SK-N-SH (cell line): ENCODE data around the gene ENSA. TPM values are rescaled to one million over a fixed set of nuclear protein-coding genes. Genes with fewer than 3 reads are reported as not detected.

Experiments used
- CTCF ChIA-PET: fragments of 300-600, 350-600 bp; formaldehyde crosslinking; extraction: SDS; loops from one replicate; lab custom pipeline; 2021; lab: Yijun Ruan, JAX
- POLR2A ChIA-PET: fragments of 350-600 bp; sonication (Branson Sonifier 250); formaldehyde crosslinking; extraction: SDS; loops from one replicate; lab custom pipeline; 2020; ENCODE audit warnings: antibody characterized with exemption, inconsistent platforms; lab: Yijun Ruan, JAX
- DNase-seq: peaks from one replicate; pipeline ENCODE4 v3.0.0; 2012
- H2AFZ ChIP-seq: fragments of 200-600 bp; sonication (generic); 2 replicates; pipeline ENCODE4 v1.8.1; 2016; ENCODE audit warnings: antibody characterized with exemption, mild to moderate bottlenecking, low read depth
- H3F3A ChIP-seq: fragments of 200-600 bp; sonication (generic); replicated peaks from 2 replicates; pipeline ENCODE3; 2016; ENCODE audit warnings: antibody characterized with exemption, mild to moderate bottlenecking; ENCODE audit not compliant: insufficient read depth
- H3K27ac ChIP-seq, 2 experiments: fragments of 200-500 bp in 1 of 2; fragments of 200-600 bp in 1 of 2; sonication (Bioruptor generic) in 1 of 2; sonication (generic), shearing (Covaris generic) in 1 of 2; 2 replicates each; pipeline versions ENCODE4 v1.5.1 to v1.6.1; 2014 to 2016; ENCODE audit warnings: low read depth in 2 of 2, inconsistent platforms in 1 of 2, low read length in 1 of 2, mild to moderate bottlenecking in 1 of 2, mixed read lengths in 1 of 2
- H3K27me3 ChIP-seq: fragments of 200-600 bp; sonication (generic), shearing (Covaris generic); 2 replicates; pipeline ENCODE4 v1.6.1; 2016; ENCODE audit warnings: mixed run types; ENCODE audit not compliant: insufficient read depth
- H3K36me3 ChIP-seq, 2 experiments: fragments of 200-500 bp in 1 of 2; fragments of 200-600 bp in 1 of 2; sonication (Bioruptor generic) in 1 of 2; sonication (generic) in 1 of 2; replicated peaks in 1 of 2; 2 replicates each; pipeline versions ENCODE3 to v1.5.1; 2014 to 2016; ENCODE audit warnings: low read length in 1 of 2, mild to moderate bottlenecking in 1 of 2; ENCODE audit not compliant: insufficient read depth in 2 of 2, control insufficient read depth in 1 of 2
- H3K4me1 ChIP-seq, 2 experiments: fragments of 200-500 bp in 1 of 2; fragments of 200-600 bp in 1 of 2; sonication (Bioruptor generic) in 1 of 2; sonication (generic), shearing (Covaris generic) in 1 of 2; 2 replicates each; pipeline versions ENCODE4 v1.5.1 to v1.6.1; 2014 to 2016; ENCODE audit warnings: low read depth in 1 of 2, low read length in 1 of 2, mixed run types in 1 of 2; ENCODE audit not compliant: insufficient read depth in 2 of 2, control insufficient read depth in 1 of 2
- H3K4me2 ChIP-seq: fragments of 200-600 bp; sonication (generic), shearing (Covaris generic); 2 replicates; pipeline ENCODE4 v1.6.1; 2017; ENCODE audit warnings: mixed run types
- H3K4me3 ChIP-seq, 2 experiments: fragments of 200-500 bp in 1 of 2; fragments of 200-600 bp in 1 of 2; sonication (Bioruptor generic) in 1 of 2; sonication (generic), shearing (Covaris generic) in 1 of 2; 2 replicates each; pipeline versions ENCODE4 v1.5.1 to v1.8.1; 2014 to 2016; ENCODE audit warnings: low read depth in 2 of 2, inconsistent platforms in 1 of 2, low read length in 1 of 2, mild to moderate bottlenecking in 1 of 2, mixed read lengths in 1 of 2, moderate library complexity in 1 of 2
- H3K79me2 ChIP-seq: fragments of 200-600 bp; sonication (generic); 2 replicates; pipeline ENCODE4 v1.8.1; 2017; ENCODE audit warnings: mild to moderate bottlenecking; ENCODE audit not compliant: insufficient read depth
- H3K9ac ChIP-seq: fragments of 200-600 bp; sonication (generic); 2 replicates; pipeline ENCODE4 v1.6.1; 2017; ENCODE audit warnings: mixed run types
- H3K9me2 ChIP-seq: fragments of 200-600 bp; sonication (generic); 2 replicates; pipeline ENCODE4 v1.6.1; 2017; ENCODE audit warnings: mixed run types
- H3K9me3 ChIP-seq: fragments of 200-600 bp; sonication (generic); 2 replicates; pipeline ENCODE4 v1.6.1; 2017; ENCODE audit warnings: mixed run types, mild to moderate bottlenecking, moderate library complexity
- H4K20me1 ChIP-seq: fragments of 200-600 bp; sonication (generic); 2 replicates; pipeline ENCODE4 v1.6.1; 2017; ENCODE audit warnings: mild to moderate bottlenecking, mixed run types; ENCODE audit not compliant: insufficient read depth
- EP300 ChIP-seq, 2 experiments: IDR thresholded peaks; 2 replicates each; pipeline versions ENCODE4 v1.4.0 to v1.6.1; 2012; ENCODE audit warnings: borderline replicate concordance in 1 of 2, low read depth in 1 of 2, low read length in 1 of 2
- FOSL2 ChIP-seq: IDR thresholded peaks from 2 replicates; pipeline ENCODE4 v1.4.0; 2012; ENCODE audit warnings: low read depth, mild to moderate bottlenecking, moderate library complexity, borderline replicate concordance
- FOXM1 ChIP-seq: IDR thresholded peaks from 2 replicates; pipeline ENCODE4 v1.4.0; 2012; ENCODE audit warnings: low read depth, mild to moderate bottlenecking
- GABPA ChIP-seq: IDR thresholded peaks from 2 replicates; pipeline ENCODE4 v1.4.0; 2012; ENCODE audit warnings: low read depth, mild to moderate bottlenecking
- GATA2 ChIP-seq: sonication (generic); formaldehyde crosslinking; IDR thresholded peaks from 2 replicates; pipeline ENCODE4 v1.5.0; 2020; ENCODE audit warnings: mild to moderate bottlenecking, missing genetic modification reagents
- JUND ChIP-seq: IDR thresholded peaks from 2 replicates; pipeline ENCODE4 v1.4.0; 2012
- MEF2A ChIP-seq: IDR thresholded peaks from 2 replicates; pipeline ENCODE4 v1.4.0; 2012; ENCODE audit warnings: low read depth, borderline replicate concordance
- MXI1 ChIP-seq: IDR thresholded peaks from 2 replicates; pipeline ENCODE4 v1.6.1; 2012; ENCODE audit warnings: mild to moderate bottlenecking, low read depth, low read length, improper control_type of control experiment
- NFIC ChIP-seq: IDR thresholded peaks from 2 replicates; pipeline ENCODE4 v1.4.0; 2012; ENCODE audit warnings: borderline replicate concordance
- POLR2AphosphoS5 ChIP-seq: IDR thresholded peaks from 2 replicates; pipeline ENCODE4 v1.6.1; 2012; ENCODE audit warnings: low read depth, low read length
- RAD21 ChIP-seq: IDR thresholded peaks from 2 replicates; pipeline ENCODE4 v1.6.1; 2012; ENCODE audit warnings: mild to moderate bottlenecking, low read length
- RCOR1 ChIP-seq: fragments of 150-350 bp; IDR thresholded peaks from 2 replicates; pipeline ENCODE4 v1.6.1; 2017; ENCODE audit warnings: antibody characterized with exemption, low read length
- RXRA ChIP-seq: IDR thresholded peaks from 2 replicates; pipeline ENCODE4 v1.4.0; 2012; ENCODE audit warnings: low read depth, mild to moderate bottlenecking, borderline replicate concordance
- SMC3 ChIP-seq: IDR thresholded peaks from 2 replicates; pipeline ENCODE4 v1.6.1; 2012; ENCODE audit warnings: low read depth, low read length, improper control_type of control experiment
- TEAD4 ChIP-seq: IDR thresholded peaks from 2 replicates; pipeline ENCODE4 v1.4.0; 2012; ENCODE audit warnings: mild to moderate bottlenecking, borderline replicate concordance; ENCODE audit not compliant: insufficient read depth
- YY1 ChIP-seq: IDR thresholded peaks from 2 replicates; pipeline ENCODE4 v1.4.0; 2012; ENCODE audit warnings: low read depth, mild to moderate bottlenecking
- WGBS: methylation state at CpG from one replicate; pipeline ENCODE4 v1.1.6; 2017; ENCODE audit warnings: low lambda C conversion rate; 5-methylcytosine and 5-hydroxymethylcytosine counted together
- polyA plus RNA-seq, 3 experiments: library from polyadenylated mRNA; depleted of rRNA; stranded (reverse); fragments of >200 nt; gene quantifications; 2 replicates each; pipeline ENCODE4 v1.2.3, GENCODE V29; 2012
- TF ChIP-seq, protein P1 (sequence below): fragments of 200-600 bp; sonication (generic); IDR thresholded peaks from 2 replicates; pipeline ENCODE4 v1.6.1; 2017; ENCODE audit warnings: antibody characterized with exemption, mild to moderate bottlenecking, moderate library complexity
- TF ChIP-seq, protein P2 (sequence below): IDR thresholded peaks from 2 replicates; pipeline ENCODE4 v1.4.0; 2012; ENCODE audit warnings: low read depth, borderline replicate concordance
- TF ChIP-seq, protein P3 (sequence below): IDR thresholded peaks from 2 replicates; pipeline ENCODE4; 2012

Gene ENSA
- polyA plus RNA-seq, 1 of the 3 experiments (the other 2 are of a cell fraction): 56.3 TPM

DNA sequence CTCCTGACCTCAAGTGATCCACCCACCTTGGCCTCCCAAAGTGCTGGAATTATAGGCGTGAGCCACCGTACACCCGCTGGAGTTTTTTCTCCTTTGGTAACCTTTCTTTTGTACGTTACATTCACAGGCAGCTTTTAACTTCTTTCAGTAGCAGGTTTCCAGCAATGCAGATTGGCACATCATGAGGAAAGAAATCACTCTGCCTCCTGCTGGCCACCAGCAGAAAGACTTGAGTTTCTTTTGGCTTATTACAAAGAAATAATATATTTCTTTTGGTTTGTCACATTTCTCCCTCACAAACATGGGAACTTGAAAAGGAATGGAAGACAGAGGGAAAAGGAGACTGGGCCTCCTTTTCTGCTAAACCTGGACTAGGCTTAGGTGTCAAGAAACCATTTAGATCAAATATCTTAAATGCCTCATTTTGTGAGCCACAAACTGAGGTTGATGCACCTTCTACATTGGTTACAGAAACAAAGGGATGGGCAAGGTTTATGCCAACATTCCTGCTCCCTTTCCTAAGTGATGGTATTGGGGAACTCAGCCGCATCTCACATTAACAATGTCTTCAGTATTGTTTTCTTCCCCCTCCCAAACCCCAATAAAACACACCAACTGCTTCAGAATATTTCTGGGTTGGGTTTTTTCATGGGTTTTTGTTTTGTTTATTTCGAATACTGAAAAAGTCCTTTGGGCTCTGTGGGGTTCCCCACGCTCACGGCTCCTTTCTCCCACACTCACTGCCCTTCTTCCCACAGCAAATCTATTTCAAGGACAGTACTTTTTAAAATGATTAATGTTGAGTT is 7.7 kb downstream of the ENSA start:
- peaks cover 28% of the 10 kb centered on the region for H3K79me2 ChIP-seq
- TF ChIP-seq, protein P1, sequence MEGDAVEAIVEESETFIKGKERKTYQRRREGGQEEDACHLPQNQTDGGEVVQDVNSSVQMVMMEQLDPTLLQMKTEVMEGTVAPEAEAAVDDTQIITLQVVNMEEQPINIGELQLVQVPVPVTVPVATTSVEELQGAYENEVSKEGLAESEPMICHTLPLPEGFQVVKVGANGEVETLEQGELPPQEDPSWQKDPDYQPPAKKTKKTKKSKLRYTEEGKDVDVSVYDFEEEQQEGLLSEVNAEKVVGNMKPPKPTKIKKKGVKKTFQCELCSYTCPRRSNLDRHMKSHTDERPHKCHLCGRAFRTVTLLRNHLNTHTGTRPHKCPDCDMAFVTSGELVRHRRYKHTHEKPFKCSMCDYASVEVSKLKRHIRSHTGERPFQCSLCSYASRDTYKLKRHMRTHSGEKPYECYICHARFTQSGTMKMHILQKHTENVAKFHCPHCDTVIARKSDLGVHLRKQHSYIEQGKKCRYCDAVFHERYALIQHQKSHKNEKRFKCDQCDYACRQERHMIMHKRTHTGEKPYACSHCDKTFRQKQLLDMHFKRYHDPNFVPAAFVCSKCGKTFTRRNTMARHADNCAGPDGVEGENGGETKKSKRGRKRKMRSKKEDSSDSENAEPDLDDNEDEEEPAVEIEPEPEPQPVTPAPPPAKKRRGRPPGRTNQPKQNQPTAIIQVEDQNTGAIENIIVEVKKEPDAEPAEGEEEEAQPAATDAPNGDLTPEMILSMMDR: peak; percentile 82
- TF ChIP-seq, protein P2, sequence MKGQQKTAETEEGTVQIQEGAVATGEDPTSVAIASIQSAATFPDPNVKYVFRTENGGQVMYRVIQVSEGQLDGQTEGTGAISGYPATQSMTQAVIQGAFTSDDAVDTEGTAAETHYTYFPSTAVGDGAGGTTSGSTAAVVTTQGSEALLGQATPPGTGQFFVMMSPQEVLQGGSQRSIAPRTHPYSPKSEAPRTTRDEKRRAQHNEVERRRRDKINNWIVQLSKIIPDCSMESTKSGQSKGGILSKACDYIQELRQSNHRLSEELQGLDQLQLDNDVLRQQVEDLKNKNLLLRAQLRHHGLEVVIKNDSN: no peak
- TF ChIP-seq GABPA: no peak
- no peak for TF ChIP-seq YY1
- no peak for TF ChIP-seq FOXM1
- no peak for TF ChIP-seq NFIC
- no peak for TF ChIP-seq GATA2
- no peak for TF ChIP-seq RCOR1
- TF ChIP-seq MXI1: no peak
- peak; percentile 56 for TF ChIP-seq SMC3
- TF ChIP-seq, protein P3, sequence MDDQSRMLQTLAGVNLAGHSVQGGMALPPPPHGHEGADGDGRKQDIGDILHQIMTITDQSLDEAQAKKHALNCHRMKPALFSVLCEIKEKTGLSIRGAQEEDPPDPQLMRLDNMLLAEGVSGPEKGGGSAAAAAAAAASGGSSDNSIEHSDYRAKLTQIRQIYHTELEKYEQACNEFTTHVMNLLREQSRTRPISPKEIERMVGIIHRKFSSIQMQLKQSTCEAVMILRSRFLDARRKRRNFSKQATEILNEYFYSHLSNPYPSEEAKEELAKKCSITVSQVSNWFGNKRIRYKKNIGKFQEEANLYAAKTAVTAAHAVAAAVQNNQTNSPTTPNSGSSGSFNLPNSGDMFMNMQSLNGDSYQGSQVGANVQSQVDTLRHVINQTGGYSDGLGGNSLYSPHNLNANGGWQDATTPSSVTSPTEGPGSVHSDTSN: 0 out of 2 replicates have a peak, but pooled peaks have one; percentile 14
- TF ChIP-seq RAD21: peak; percentile 57
- H3K4me3 ChIP-seq: no peak overlapping the region
- 85% methylated on average over 8 of the region's 8 CpGs for WGBS
- no peak overlapping the region for H3K9ac ChIP-seq
- no peaks in the 10 kb centered on the region for H3K27me3 ChIP-seq
- H3K36me3 ChIP-seq: peaks cover 42 to 48% of the 10 kb centered on the region in 2 experiments
- H2AFZ ChIP-seq: no peak overlapping the region
- peaks cover 10 to 22% of the 10 kb centered on the region in 2 experiments for H3K4me1 ChIP-seq
- CTCF ChIA-PET: interaction anchor here (0.6 to 5.4 kb wide), 12 partner anchors 8 to 301 kb away, joined by 3 to 58 read pairs (median 4); partner anchors contain the start of gene ENSA
- peaks cover 32% of the 10 kb centered on the region for H3F3A ChIP-seq
- peak; percentile 47 for DNase-seq
- H3K4me2 ChIP-seq: no peak overlapping the region
- H3K9me2 ChIP-seq: no peaks in the 10 kb centered on the region
- H3K27ac ChIP-seq: peak overlapping the region in 1 of 2 experiments; percentile 72; a peak in 1 of 4 replicates
- no peaks in the 10 kb centered on the region for H4K20me1 ChIP-seq
- no peaks in the 10 kb centered on the region for H3K9me3 ChIP-seq
- POLR2A ChIA-PET: interaction anchor here (1.5 kb wide), 1 partner anchor 44 kb away, joined by 3 read pairs; no protein-coding TSS in a partner anchor

DNA sequence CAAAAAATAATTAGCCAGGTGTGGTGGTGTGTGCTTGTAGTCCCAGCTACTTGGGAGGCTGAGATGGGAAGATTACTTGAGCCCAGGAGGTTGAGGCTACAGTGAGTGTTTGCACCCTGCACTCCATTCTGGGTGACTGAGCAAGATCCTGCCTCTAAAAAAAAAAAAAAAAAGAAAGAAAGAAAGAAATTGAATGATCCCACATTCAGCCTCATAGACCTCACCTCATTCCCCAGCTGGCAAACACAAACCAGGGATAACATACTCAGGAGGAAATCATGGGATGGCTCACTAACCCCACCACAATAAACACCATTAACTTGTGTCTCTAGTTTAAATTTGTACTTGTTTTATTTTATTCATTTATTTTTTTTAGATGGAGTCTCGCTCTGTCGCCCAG is 8.5 kb downstream of the ENSA start:
- Histone ChIP-seq H4K20me1 (no peaks in the 10 kb centered on the region), H3K4me1 (peaks cover 10 to 22% of the 10 kb centered on the region in 2 experiments), H3K9me2 (no peaks in the 10 kb centered on the region), H3K4me2 (0 out of 2 replicates have a peak overlapping the region, but pooled peaks have one; percentile 25), H3K79me2 (peaks cover 24% of the 10 kb centered on the region), H3K27me3 (no peaks in the 10 kb centered on the region), H3K9ac (no peak overlapping the region), H3K9me3 (no peaks in the 10 kb centered on the region), H2AFZ (no peak overlapping the region), H3F3A (peaks cover 38% of the 10 kb centered on the region), H3K36me3 (peaks cover 38 to 41% of the 10 kb centered on the region in 2 experiments), H3K4me3 (no peak overlapping the region), H3K27ac (peak overlapping the region in 1 of 2 experiments; percentile 72; a peak in 2 of 4 replicates)
- 100% methylated on average over 2 of the region's 2 CpGs for WGBS
- CTCF ChIA-PET: interaction anchor here (0.6 to 5.4 kb wide), 14 partner anchors 8 to 302 kb away, joined by 3 to 58 read pairs (median 4); partner anchors contain the start of gene ENSA
- POLR2A ChIA-PET: interaction anchor here (2.0 to 2.3 kb wide), 2 partner anchors 8 to 42 kb away, joined by 9 to 10 read pairs; partner anchors contain the start of genes ENSA and MCL1
- TF ChIP-seq GABPA (no peak), FOSL2 (no peak), JUND (no peak), TEAD4 (no peak), RXRA (no peak), MEF2A (no peak), POLR2AphosphoS5 (no peak), EP300 (IDR thresholded peaks at IDR 0.05; ENCODE audit: borderline replicate concordance in 1 of 2, low read depth in 1 of 2, low read length in 1 of 2) (no peak)
- no peak for DNase-seq
